NCI-H69 (cell line): Measurements from ENCODE around the gene MEI4.
"Not testable (repeated sequence)": the region's sequence is repeated elsewhere in the genome, so short reads cannot be mapped to it uniquely, and the experiment has no call there.

Experiments
- DNase-seq: peaks from one replicate; lab custom pipeline; 2025; lab: John Stamatoyannopoulos, UW

MEI4 gene

DNA sequence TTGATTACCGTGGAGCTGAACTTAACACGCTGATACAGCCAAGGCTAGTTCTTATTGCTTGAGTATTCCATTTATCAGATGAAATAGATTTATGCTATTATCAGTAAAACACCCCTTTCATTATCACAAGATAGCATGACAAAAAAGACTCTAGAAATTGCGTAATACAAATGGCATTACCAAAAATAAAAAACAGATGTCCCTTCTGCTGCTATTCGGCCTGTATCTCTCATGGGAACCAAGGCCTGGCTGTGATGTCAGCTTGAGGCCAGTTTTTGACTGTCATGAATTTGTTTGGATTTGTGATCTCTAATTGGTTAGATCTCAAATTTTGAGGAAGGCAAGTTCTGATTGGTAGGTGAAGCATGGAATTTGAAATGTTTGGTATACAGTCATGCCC lies 25.2 kb downstream of the MEI4 start:
- no peak for DNase-seq

- DNase-seq = no peak
These were observed 30.7 kb downstream of the MEI4 start for GRCh38 chr6:77683515-77683914.

GRCh38 chr6:77686931-77687330 lies 34.1 kb downstream of the MEI4 start:
- DNase-seq = no peak

- DNase-seq = no peak
These were observed 35.8 kb downstream of the MEI4 start for GRCh38 chr6:77688649-77689048.

GRCh38 chr6:77700095-77700494 lies 47.3 kb downstream of the MEI4 start:
- not testable (repeated sequence) for DNase-seq

DNA sequence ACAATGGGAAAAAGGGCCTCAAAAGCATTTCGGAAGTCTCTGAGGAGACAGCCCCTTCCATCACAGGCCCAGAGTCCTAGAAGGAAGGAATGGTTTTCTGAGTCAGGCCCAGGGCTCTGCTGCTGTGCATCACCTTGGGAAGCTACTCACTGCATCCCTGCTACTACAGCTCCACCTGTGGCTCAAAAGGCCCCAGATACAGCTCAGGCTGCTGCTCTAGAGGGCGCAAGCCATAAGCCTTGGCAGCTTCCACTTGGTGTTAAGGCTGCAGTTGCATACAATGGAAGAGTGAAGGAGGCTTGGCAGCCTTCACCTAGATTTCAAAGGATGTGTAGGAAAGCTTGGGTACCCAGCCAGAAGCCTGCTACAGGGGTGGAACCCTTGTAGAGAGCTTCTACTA lies 54.8 kb downstream of the MEI4 start:
- no peak for DNase-seq

GRCh38 chr6:77715588-77715987 lies 62.7 kb downstream of the MEI4 start:
- DNase-seq = no peak

DNA sequence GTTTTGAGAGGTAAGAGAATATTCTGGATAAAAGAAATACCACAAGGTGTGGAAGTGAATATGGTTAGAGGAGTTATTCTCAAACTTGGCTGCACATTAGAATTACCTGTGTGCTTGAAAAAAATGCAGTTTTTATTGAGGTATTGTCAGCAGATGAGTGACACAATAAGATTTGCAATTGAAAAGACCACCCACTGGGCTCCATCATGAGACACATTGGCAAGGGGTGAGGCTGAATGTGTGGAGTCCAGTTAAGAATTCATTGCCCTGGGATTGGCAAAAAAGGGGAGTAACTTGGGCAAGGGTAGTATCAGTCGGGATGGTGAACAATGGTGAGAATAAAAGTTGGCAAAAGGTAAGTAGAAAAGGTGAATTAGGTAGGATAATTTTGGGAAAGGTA lies 63.5 kb downstream of the MEI4 start:
- DNase-seq = no peak

DNA sequence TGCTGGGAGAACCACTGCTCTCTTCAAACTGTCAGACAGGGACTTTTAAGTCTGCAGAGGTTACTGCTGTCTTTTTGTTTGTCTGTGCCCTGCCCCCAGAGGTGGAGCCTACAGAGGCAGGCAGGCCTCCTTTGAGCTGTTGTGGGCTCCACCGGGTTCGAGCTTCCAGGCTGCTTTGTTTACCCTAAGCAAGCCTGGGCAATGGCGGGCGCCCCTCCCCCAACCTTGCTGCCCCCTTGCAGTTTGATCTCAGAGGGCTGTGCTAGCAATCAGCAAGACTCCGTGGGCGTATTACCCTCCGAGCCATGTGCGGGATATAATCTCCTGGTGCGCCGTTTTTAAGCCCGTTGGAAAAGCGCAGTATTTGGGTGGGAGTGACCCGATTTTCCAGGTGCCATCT lies 83.2 kb downstream of the MEI4 start:
- peak; percentile 6 for DNase-seq

DNA sequence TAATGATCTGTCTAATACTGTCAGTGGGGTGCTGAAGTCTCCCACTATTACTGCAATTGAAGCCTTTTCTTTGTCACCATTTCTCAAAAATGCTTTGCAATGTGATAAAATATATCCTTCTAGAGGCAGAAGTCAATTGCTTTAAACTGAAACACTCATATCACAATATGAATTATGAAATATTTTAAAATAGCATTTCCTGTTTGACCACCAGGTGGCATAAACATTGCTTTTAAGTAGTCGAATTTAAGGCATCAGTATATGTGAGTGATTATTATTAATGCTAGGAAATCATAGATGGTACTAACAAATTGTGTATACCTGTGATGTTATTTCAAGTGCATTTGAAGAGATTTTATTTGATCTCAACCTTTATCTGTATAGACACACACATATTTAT lies 87.5 kb downstream of the MEI4 start:
- peak; percentile 22 for DNase-seq

DNA sequence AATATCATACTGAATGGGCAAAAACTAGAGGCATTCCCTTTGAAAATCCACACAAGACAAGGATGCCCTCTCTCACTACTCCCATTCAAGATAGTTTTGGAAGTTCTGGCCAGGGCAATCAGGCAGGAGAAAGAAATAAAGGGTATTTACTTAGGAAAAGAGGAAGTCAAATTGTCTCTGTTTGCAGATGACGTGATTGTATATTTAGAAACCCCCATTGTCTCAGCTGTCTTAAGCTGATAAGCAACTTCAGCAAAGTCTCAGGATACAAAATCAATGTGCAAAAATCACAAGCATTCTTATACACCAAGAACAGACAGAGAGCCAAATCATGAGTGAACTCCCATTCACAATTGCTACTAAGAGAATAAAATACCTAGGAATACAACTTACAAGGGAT lies 99.3 kb downstream of the MEI4 start:
- DNase-seq = not testable (repeated sequence)

- DNase-seq = no peak
These were observed 109.5 kb downstream of the MEI4 start for GRCh38 chr6:77762386-77762785.

DNA sequence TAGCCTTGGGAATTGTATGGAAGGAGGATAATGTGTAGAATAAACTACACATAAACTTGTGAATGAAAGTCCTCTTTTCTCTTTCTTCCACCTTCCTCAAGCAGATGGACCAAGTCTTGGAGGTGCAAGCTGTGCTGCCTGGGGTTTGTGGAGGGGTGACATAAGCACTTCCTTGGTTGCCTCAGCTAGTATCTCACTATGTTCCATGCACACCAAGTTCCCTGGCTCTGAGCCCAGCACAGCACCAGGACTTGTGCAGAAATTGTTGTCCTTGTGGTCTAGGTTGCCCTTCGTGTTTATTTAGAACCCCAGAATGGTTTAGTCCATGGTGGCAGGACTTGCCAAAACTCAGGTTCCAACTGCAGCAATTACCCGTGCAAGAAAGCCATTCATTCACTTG lies 110.3 kb downstream of the MEI4 start:
- no peak for DNase-seq

GRCh38 chr6:77764364-77764763 lies 111.5 kb downstream of the MEI4 start:
- DNase-seq = no peak

DNA sequence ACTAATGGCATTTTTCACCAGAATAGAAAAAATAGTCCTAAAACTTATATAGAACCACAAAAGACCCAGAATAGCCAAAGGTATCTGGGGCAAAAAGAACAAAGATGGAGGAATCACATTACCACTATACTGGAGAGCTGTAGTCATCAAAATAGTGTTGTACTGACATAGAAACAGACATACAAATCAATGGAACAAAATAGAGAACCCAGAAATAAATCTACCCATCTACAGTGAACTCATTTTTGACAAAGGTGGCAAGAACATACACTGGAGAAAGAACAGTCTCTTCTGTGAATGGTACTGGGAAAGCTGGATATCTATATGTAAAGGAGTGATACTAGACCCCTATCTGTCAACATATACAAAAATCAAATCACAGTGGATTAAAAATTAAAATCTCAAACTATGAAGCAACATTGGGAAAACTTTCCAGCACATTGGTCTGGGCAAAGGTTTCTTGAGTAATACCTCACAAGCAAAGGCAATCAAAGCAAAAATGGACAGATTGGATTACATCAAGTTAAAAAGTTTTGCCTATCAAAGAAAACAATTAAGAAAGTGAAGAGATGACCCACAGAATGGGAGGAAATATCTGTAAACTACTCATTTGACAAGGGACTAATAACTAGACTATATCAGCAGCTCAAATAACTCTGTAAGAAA lies 120.5 kb downstream of the MEI4 start:
- no peak for DNase-seq

GRCh38 chr6:77774457-77774856 lies 121.6 kb downstream of the MEI4 start:
- DNase-seq = no peak

- DNase-seq = no peak
These were observed 123.6 kb downstream of the MEI4 start for GRCh38 chr6:77776441-77776840.

- no peak for DNase-seq
These were observed 125.7 kb downstream of the MEI4 start for GRCh38 chr6:77778527-77778926.

DNA sequence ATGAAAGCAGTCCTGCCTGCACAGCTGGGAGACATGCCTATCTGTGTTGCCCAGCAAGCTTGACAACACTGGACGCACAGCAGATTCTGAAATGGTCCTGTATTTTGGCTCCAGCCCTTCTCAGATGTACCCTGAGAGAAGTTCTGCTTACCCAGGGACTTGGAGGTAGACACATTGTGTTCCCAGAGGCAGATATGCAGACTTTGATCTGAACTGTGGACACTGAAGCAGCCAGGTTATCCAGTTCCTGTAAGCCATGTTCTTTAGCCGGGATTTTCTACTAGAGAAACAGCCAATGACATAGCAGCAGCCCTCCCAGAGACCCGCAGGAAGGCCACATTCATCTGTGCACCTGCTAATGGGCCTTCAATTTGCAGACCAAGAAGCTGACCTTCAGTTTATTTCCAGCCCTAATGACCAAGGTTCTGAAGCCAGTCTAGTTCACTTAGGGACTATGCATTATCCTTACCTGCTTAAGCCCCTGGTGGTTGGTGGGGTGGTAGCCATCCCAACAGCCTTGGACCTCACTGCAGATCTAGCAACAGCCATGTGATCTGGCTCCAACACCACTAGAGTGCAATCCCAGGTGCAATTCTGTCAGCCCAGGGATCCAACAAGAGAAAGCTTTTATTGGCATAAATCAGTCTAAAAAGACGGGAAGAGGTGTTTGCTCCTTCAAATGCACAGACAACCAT lies 134.2 kb downstream of the MEI4 start:
- DNase-seq = no peak

- no peak for DNase-seq
These were observed 144.3 kb downstream of the MEI4 start for GRCh38 chr6:77796824-77797809.

GRCh38 chr6:77812304-77812703 lies 159.5 kb downstream of the MEI4 start:
- DNase-seq = no peak

GRCh38 chr6:77813090-77813489 lies 160.3 kb downstream of the MEI4 start:
- no peak for DNase-seq

GRCh38 chr6:77814119-77814518 lies 161.3 kb downstream of the MEI4 start:
- DNase-seq = no peak
